Fibroblast of villous mesenchyme (primary cell): ENCODE results near the gene FBP1. TPM values are rescaled to one million over a fixed set of nuclear protein-coding genes. Genes with fewer than 3 reads are reported as not detected.
A peak's percentile ranks its signal among the peaks of the same experiment; 100 is the strongest.

Experiments used
- DNase-seq: peaks from one replicate; pipeline ENCODE4 v3.0.0-alpha.2; 2010; ENCODE audit warnings: low read depth
- H3K4me3 ChIP-seq: 2 replicates; pipeline ENCODE4 v1.5.1; 2011; ENCODE audit warnings: low read depth, mild to moderate bottlenecking, low read length
- total RNA-seq: library from RNA; depleted of rRNA; stranded (reverse); fragments of >200 nt; gene quantifications from 2 replicates; pipeline ENCODE4 v1.2.3, GENCODE V29; 2012
- TF ChIP-seq, protein P1 (sequence below): IDR thresholded peaks from 2 replicates; pipeline ENCODE4 v1.5.1; 2012; ENCODE audit warnings: low read depth, mild to moderate bottlenecking, low read length; ENCODE audit not compliant: insufficient read depth

Gene FBP1
- total RNA-seq, 1 donor: not detected

DNA sequence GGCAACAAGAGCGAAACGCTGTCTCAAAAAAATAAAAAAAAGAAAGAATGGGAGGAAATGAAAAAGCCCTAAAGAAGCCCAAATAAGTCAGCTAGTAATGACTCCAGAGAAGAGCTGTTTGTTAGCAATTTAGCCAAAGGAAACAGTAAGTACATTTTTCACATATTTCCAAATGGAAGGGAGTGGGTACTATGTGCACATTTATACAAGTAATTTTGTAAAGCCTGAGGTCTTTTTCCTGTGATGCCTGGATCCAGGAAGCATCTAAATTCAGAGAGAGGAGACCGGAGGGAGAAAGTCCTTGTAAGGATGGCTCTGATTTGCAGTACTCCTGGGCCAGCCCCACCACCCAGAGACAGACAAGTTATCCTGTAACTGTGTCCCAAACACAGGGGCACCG is 14.7 kb downstream of the FBP1 start:
- TF ChIP-seq, protein P1, sequence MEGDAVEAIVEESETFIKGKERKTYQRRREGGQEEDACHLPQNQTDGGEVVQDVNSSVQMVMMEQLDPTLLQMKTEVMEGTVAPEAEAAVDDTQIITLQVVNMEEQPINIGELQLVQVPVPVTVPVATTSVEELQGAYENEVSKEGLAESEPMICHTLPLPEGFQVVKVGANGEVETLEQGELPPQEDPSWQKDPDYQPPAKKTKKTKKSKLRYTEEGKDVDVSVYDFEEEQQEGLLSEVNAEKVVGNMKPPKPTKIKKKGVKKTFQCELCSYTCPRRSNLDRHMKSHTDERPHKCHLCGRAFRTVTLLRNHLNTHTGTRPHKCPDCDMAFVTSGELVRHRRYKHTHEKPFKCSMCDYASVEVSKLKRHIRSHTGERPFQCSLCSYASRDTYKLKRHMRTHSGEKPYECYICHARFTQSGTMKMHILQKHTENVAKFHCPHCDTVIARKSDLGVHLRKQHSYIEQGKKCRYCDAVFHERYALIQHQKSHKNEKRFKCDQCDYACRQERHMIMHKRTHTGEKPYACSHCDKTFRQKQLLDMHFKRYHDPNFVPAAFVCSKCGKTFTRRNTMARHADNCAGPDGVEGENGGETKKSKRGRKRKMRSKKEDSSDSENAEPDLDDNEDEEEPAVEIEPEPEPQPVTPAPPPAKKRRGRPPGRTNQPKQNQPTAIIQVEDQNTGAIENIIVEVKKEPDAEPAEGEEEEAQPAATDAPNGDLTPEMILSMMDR: no peak
- H3K4me3 ChIP-seq: no peak overlapping the region
- DNase-seq: no peak

DNA sequence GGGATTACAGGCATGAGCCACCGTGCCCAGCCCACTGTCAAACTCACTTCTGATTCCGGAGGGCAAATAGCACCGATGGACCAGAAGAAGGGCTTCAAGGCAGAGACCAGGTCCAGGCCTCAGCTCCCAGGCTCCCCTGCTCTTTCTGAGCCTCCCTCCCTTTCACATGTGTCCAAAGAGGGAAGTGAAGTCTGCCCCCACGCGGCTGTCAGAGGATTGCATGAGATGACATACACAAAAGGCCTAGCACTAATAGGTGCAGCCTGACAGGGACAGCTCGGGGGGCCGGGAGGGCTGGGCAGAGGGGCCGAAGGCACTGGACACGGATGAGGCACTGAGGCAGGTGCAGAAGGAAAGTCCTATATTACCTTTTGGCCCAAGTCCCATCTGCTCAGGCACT is 16.1 kb downstream of the FBP1 start:
- H3K4me3 ChIP-seq: no peak overlapping the region
- no peak for DNase-seq
- TF ChIP-seq, protein P1: peak; percentile 42

DNA sequence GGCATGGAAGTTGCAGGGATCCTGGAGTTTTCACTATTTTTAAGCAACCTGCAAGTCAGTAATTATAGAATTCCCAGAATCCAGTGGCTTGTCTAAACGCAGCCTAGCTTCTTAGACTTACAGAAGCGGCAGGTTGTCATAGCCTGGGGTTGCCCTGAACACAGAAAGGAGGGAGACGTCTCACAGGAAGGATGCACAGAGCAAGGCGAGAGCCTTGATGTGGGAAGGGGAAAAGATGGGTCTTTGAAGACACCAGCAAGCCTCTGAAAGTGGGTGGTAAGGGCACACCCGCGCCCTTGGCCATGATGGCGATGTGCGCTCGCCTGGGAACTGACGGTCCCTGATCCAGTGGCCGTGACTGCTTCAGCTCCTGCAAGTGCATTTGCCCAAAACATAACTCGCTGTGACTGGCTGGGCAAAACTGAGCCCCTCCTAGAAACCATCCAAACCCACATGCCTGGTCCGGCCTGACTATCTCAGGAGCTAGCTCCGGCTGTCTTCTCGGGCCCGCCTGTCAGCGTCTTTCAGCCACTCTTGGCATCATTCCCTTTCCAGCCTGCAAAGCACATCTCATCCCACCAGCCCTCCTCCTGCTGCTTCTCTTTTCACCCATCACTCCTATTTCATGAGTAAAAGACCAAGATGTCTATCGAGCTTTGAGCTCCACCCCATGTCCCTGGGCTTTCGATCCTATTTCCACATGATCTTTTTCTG is 17.1 kb downstream of the FBP1 start:
- H3K4me3 ChIP-seq: no peak overlapping the region
- TF ChIP-seq, protein P1: no peak
- DNase-seq: no peak

DNA sequence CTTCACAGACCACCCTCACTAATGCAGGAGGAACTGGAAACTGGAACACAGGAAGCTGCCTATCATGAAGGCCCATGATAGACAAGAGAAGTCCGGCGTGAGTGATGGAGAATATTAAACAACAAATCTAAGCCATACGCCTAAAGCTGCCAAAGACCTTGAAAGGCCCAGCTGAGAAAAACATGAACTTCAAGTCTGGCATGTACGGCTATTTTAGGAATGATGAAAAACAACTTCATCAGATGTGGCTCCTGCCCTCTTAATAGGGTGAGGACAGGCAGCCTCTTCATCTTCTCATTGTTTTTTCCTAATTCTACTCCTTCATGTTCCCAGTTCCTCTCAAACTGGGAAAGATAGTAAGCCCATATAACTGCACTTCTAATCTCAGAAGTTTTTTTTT is 20.3 kb downstream of the FBP1 start:
- TF ChIP-seq, protein P1: no peak
- no peak for DNase-seq
- no peak overlapping the region for H3K4me3 ChIP-seq

DNA sequence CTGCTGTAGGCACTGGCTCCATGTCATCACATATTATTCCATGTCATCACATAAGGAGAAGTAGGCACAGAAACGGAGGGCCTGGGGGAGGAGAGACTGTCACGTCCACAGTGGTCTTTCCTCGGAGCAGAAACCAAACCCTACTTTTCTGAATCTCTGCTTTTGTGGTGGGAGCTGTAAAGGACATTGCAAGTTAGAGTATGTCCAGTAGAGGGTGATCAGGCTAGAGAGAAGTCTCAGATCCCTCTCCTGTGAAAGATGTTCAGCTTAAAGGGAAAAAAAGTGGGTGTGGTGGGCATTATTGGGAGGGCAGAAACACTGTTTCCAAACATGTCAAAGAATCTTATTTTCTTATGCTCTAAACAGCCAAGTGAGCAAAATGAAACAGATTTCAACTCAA is 26.3 kb downstream of the FBP1 start:
- DNase-seq: no peak
- TF ChIP-seq, protein P1: peak; percentile 24
- no peak overlapping the region for H3K4me3 ChIP-seq

DNA sequence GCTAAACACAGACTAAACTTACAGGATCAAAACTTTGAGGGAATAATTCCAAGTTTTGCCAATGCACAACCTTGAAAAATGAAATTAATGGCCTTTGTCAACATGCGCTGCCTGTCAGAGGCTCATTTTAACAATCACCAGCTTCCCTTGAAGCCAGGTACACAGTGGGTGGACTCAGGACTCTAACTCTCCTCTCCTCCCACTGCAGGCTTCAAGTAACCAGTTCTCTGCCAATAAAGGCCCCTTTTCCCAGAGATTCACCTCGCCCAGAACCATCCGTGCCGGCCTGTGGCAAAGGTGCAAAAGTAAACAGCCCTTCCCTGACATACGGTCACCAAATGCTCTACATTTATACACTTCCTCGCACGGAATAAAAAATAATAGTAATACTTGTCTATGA is 27.2 kb downstream of the FBP1 start:
- TF ChIP-seq, protein P1: no peak
- no peak for DNase-seq
- H3K4me3 ChIP-seq: no peak overlapping the region

DNA sequence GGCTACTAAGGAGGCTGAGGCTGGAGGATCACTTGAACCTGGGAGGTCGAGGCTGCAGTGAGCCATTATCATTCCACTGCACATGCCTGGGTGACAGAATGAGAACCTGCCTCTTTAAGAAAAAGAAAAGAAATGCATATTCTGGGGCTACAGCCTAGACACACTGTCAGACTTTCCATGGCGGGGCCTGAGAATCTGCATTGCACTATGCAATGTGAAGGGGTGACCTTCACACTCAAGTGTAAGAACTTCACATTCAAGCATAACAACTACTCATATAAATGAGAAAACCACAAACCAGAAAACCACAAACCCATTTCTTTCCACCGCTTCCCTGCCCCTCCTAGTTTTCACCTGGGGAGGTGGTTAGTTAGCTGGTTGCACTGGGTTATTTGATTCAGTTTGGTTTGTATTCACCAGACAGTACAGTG is 27.7 kb downstream of the FBP1 start:
- H3K4me3 ChIP-seq: no peak overlapping the region
- TF ChIP-seq, protein P1: no peak
- no peak for DNase-seq
